ENCODE results near the gene HSD17B11. TPM values are rescaled to one million over a fixed set of nuclear protein-coding genes. Genes with fewer than 3 reads are reported as not detected.

The HSD17B11 gene
- total RNA-seq, 4 donors from 2014 or later: 4.2 to 41.8 (median 13.7) TPM

GRCh38 chr4:87363552-87363951 is 27.4 kb downstream of the HSD17B11 start:
- H3K36me3 ChIP-seq: peaks cover 0 to 88% (median 6%) of the 10 kb centered on the region in 3 donors
- WGBS, 2 donors: 89 to 98% methylated on average over 2 of the region's 2 CpGs
- H3K9me3 ChIP-seq: no peaks in the 10 kb centered on the region
- H3K4me3 ChIP-seq: no peak overlapping the region
- H3K27ac ChIP-seq: no peak overlapping the region
- no peaks in the 10 kb centered on the region for H3K27me3 ChIP-seq
- DNase-seq: no peak
- TF ChIP-seq CTCF (IDR thresholded peaks at IDR 0.05): no peak
- TF ChIP-seq POLR2A (IDR thresholded peaks at IDR 0.05): no peak
- no peaks in the 10 kb centered on the region for H3K4me1 ChIP-seq
- intact Hi-C loops (cut with DNase I): no loop called here

GRCh38 chr4:87360338-87360935 is 30.6 kb downstream of the HSD17B11 start:
- Histone ChIP-seq H3K4me3 (no peak overlapping the region), H3K27ac (no peak overlapping the region), H3K9me3 (no peaks in the 10 kb centered on the region), H3K27me3 (no peaks in the 10 kb centered on the region), H3K36me3 (peaks cover 0 to 76% (median 6%) of the 10 kb centered on the region in 3 donors), H3K4me1 (peaks cover 0 to 14% (median 4%) of the 10 kb centered on the region in 3 donors)
- WGBS, 2 donors: 71 to 77% methylated on average over 7 of the region's 7 CpGs
- intact Hi-C loops (cut with DNase I): no loop called here
- TF ChIP-seq CTCF (IDR thresholded peaks at IDR 0.05): no peak
- no peak for TF ChIP-seq POLR2A (IDR thresholded peaks at IDR 0.05)
- DNase-seq: no peak

DNA sequence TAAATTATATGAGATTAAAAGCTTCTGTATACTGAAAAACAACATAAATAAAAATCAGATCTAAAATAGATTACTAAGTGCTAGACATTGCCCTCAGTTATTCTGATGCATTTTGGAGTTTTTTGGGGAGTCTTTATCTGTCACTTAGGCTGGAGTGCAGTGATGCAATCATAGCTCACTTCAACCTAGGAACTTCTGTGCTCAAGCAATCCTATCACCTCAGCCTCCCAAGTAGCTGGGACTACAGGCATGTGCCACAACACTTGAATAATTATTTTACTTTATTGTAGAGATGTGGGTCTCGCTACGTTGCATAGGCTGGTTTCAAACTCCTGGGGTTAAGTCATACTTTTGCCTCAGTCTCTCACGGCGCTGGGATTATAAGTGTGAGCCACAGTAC is 31.7 kb downstream of the HSD17B11 start:
- intact Hi-C loops (cut with DNase I): no loop called here
- Histone ChIP-seq H3K27ac (no peak overlapping the region), H3K4me1 (peaks cover 4 to 23% (median 9%) of the 10 kb centered on the region in 3 donors), H3K27me3 (no peaks in the 10 kb centered on the region), H3K36me3 (peaks cover 0 to 75% (median 0%) of the 10 kb centered on the region in 3 donors), H3K4me3 (no peak overlapping the region), H3K9me3 (no peaks in the 10 kb centered on the region)
- no peak for DNase-seq
- TF ChIP-seq CTCF (IDR thresholded peaks at IDR 0.05): no peak
- no peak for TF ChIP-seq POLR2A (IDR thresholded peaks at IDR 0.05)
- 95% methylated on average over 4 of the region's 4 CpGs for WGBS, 2 donors

- DNase-seq: no peak
- peaks cover 4 to 27% (median 14%) of the 10 kb centered on the region in 3 donors for H3K4me1 ChIP-seq
- H3K36me3 ChIP-seq: peaks cover 0 to 56% (median 0%) of the 10 kb centered on the region in 3 donors
- H3K4me3 ChIP-seq: no peak overlapping the region
- intact Hi-C loops (cut with DNase I): no loop called here
- H3K27ac ChIP-seq: peak overlapping the region in 3 of 4 donors; percentile 29 to 49 (median 44)
- no peaks in the 10 kb centered on the region for H3K9me3 ChIP-seq
- WGBS, 2 donors: 59 to 63% methylated on average over 2 of the region's 2 CpGs
- TF ChIP-seq CTCF (IDR thresholded peaks at IDR 0.05) (no peak), POLR2A (IDR thresholded peaks at IDR 0.05) (no peak)
- H3K27me3 ChIP-seq: no peaks in the 10 kb centered on the region
These were observed 34.0 kb downstream of the HSD17B11 start for GRCh38 chr4:87356832-87357526.

All from esophagus squamous epithelium (tissue), 5 donors.